IMR-90 (cell line): ENCODE results near the gene BFAR.

Experiments
- CEBPB ChIP-seq: IDR thresholded peaks from 2 replicates; pipeline ENCODE4 v1.6.1; 2012; ENCODE audit warnings: low read depth, low read length, improper control_type of control experiment
- CHD1 ChIP-seq: IDR thresholded peaks from 2 replicates; pipeline ENCODE4 v1.6.1; 2012; ENCODE audit warnings: low read depth, low read length, improper control_type of control experiment
- FOS ChIP-seq: fragments of 150-350 bp; IDR thresholded peaks from 2 replicates; pipeline ENCODE4 v1.6.1; 2016; ENCODE audit warnings: low read depth, low read length
- POLR2A ChIP-seq: IDR thresholded peaks from 2 replicates; pipeline ENCODE4 v1.6.1; 2012; ENCODE audit warnings: mild to moderate bottlenecking, low read depth, low read length
- RFX5 ChIP-seq: IDR thresholded peaks from 2 replicates; pipeline ENCODE4 v1.8.0; 2012; ENCODE audit warnings: low read depth, mild to moderate bottlenecking, low read length, moderate library complexity
- TF ChIP-seq, protein P1 (sequence below): conservative IDR thresholded peaks from 2 replicates; pipeline ENCODE4 v1.5.1; 2012; ENCODE audit warnings: mild to moderate bottlenecking, low read depth, low read length, improper control_type of control experiment
- TF ChIP-seq, protein P2 (sequence below): fragments of 150-350 bp; IDR thresholded peaks from 2 replicates; pipeline ENCODE4 v1.6.1; 2017; ENCODE audit warnings: mild to moderate bottlenecking, antibody characterized with exemption, low read length, low read depth

- TF ChIP-seq, protein P1, sequence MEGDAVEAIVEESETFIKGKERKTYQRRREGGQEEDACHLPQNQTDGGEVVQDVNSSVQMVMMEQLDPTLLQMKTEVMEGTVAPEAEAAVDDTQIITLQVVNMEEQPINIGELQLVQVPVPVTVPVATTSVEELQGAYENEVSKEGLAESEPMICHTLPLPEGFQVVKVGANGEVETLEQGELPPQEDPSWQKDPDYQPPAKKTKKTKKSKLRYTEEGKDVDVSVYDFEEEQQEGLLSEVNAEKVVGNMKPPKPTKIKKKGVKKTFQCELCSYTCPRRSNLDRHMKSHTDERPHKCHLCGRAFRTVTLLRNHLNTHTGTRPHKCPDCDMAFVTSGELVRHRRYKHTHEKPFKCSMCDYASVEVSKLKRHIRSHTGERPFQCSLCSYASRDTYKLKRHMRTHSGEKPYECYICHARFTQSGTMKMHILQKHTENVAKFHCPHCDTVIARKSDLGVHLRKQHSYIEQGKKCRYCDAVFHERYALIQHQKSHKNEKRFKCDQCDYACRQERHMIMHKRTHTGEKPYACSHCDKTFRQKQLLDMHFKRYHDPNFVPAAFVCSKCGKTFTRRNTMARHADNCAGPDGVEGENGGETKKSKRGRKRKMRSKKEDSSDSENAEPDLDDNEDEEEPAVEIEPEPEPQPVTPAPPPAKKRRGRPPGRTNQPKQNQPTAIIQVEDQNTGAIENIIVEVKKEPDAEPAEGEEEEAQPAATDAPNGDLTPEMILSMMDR = no peak
- TF ChIP-seq RFX5 (no peak), POLR2A (no peak), CHD1 (no peak), FOS (no peak), CEBPB (no peak)
- TF ChIP-seq, protein P2, sequence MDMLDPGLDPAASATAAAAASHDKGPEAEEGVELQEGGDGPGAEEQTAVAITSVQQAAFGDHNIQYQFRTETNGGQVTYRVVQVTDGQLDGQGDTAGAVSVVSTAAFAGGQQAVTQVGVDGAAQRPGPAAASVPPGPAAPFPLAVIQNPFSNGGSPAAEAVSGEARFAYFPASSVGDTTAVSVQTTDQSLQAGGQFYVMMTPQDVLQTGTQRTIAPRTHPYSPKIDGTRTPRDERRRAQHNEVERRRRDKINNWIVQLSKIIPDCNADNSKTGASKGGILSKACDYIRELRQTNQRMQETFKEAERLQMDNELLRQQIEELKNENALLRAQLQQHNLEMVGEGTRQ = no peak
Observed at GRCh38 chr16:14586637-14587305, 46.0 kb upstream of the BFAR start.
